Stomach (tissue), 9 donors: Measurements from ENCODE around the gene LRRC49. TPM values are rescaled to one million over a fixed set of nuclear protein-coding genes. Genes with fewer than 3 reads are reported as not detected.

Experiments
- DNase-seq, 2 donors: peaks; one replicate each; pipeline versions ENCODE4 v3.0.0 to v3.0.0-alpha.2; 2013 to 2019
- H3K27ac ChIP-seq, 5 donors: fragments of 200-600 bp in 4 of 5; sonication (generic) in 4 of 5; one replicate each; pipeline ENCODE4 v1.5.1; 2013 to 2019; ENCODE audit warnings: mild to moderate bottlenecking in 1 of 5, moderate library complexity in 1 of 5
- H3K27me3 ChIP-seq, 3 donors: fragments of 200-600 bp; sonication (generic); one replicate each; pipeline ENCODE4 v1.5.1; 2017 to 2019; ENCODE audit warnings: mixed run types in 1 of 3
- H3K36me3 ChIP-seq, 4 donors: fragments of 200-600 bp; sonication (generic); 1 replicate in 3 of 4; 2 replicates in 1 of 4; pipeline ENCODE4 v1.5.1; 2016 to 2019
- H3K4me1 ChIP-seq, 4 donors: fragments of 200-600 bp; sonication (generic); one replicate each; pipeline ENCODE4 v1.5.1; 2016 to 2019
- H3K4me3 ChIP-seq, 4 donors: fragments of 200-600 bp; sonication (generic) in 3 of 4; one replicate each; pipeline ENCODE4 v1.5.1; 2016 to 2019; ENCODE audit warnings: mild to moderate bottlenecking in 1 of 4
- H3K9me3 ChIP-seq, 4 donors: fragments of 200-600 bp; sonication (generic); one replicate each; pipeline ENCODE4 v1.5.1; 2016 to 2019
- CTCF ChIP-seq, 7 experiments: fragments of 450-650 bp in 4 of 7; fragments of 200-600 bp in 3 of 7; sonication (generic) in 3 of 7; IDR thresholded peaks; one replicate each; pipeline ENCODE4 v1.5.1; 2016 to 2019; ENCODE audit warnings: antibody characterized with exemption in 7 of 7, control low read depth in 2 of 7, mild to moderate bottlenecking in 1 of 7
- EP300 ChIP-seq: sonication (generic); formaldehyde crosslinking; IDR thresholded peaks from one replicate; pipeline ENCODE4 v1.6.1; 2017; ENCODE audit warnings: antibody characterized with exemption
- POLR2A ChIP-seq, 4 donors: fragments of 450-650 bp; IDR thresholded peaks; one replicate each; pipeline ENCODE4 v1.6.1; 2016; ENCODE audit warnings: antibody characterized with exemption in 4 of 4, control low read depth in 2 of 4, mild to moderate bottlenecking in 1 of 4, moderate library complexity in 1 of 4
- POLR2AphosphoS5 ChIP-seq, 3 donors: sonication (generic); formaldehyde crosslinking; IDR thresholded peaks; one replicate each; pipeline ENCODE4 v1.6.1; 2016; ENCODE audit warnings: antibody characterized with exemption in 3 of 3
- WGBS, 5 donors: extraction: QIAGEN DNeasy Blood & Tissue Kit in 3 of 5; methylation state at CpG; one replicate each; pipeline versions ENCODE4 v1.1.5 to v1.1.7; 2013 to 2018; 5-methylcytosine and 5-hydroxymethylcytosine counted together
- intact Hi-C: fragments of 100-400 bp; cut with DNase I; formaldehyde crosslinking; loops from one replicate; pipeline ENCODE4 v1.15.1; 2023; ENCODE audit warnings: low total_unique reads
- polyA plus RNA-seq, 3 donors: library from polyadenylated mRNA; stranded (reverse); fragments of 200-250 nt; gene quantifications; one replicate each; pipeline ENCODE4 v1.2.3, GENCODE V29; 2013
- total RNA-seq, 5 donors: library from RNA; depleted of rRNA; stranded (reverse); fragments of >200 nt; gene quantifications; one replicate each; pipeline versions ENCODE4 v1.1.0 to v1.2.3, GENCODE V29; 2014 to 2016
- donor health status: healthy with polysubstance abuse.
- donor health status: Bipolar disorder and iron deficiency.
- donor health status: healthy.

LRRC49 gene
- total and polyA plus RNA-seq, 8 donors, result 0.87 to 63.8 (median 7.2) TPM

DNA sequence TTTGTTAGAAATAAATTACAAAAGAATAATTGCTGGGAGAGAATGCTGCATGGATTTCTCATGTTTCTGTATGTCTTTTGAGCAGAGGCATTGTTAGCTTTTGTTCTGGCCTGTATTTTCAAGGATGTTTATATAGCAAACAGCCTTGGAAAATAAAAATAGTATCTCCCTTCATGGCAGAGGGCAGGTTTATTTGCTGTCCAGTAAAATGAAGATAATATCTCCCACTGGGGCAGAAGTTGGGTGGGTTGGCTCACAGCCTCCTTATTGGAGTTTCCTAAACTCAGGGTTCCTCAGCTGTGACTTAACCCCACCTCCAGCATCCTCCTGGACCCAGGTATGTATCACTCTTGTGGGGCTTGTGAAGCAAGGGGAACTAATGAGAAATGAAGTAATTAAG is 178.9 kb downstream of the LRRC49 start:
- DNase-seq, result no peak
- H3K4me1 ChIP-seq, result peaks cover 0 to 3% (median 0%) of the 10 kb centered on the region in 4 donors
- H3K9me3 ChIP-seq, result peaks cover 0 to 3% (median 0%) of the 10 kb centered on the region in 4 donors
- H3K4me3 ChIP-seq, result no peak overlapping the region
- H3K27ac ChIP-seq, result no peak overlapping the region
- H3K36me3 ChIP-seq, result no peaks in the 10 kb centered on the region
- intact Hi-C loops, result no loop called here
- H3K27me3 ChIP-seq, result no peaks in the 10 kb centered on the region
- TF ChIP-seq CTCF (IDR thresholded peaks at IDR 0.05), result no peak
- no peak for TF ChIP-seq POLR2AphosphoS5 (IDR thresholded peaks at IDR 0.05)
- no peak for TF ChIP-seq POLR2A (IDR thresholded peaks at IDR 0.05)
- TF ChIP-seq EP300, result no peak

- WGBS, 5 donors, result 89 to 97% (median 94%) methylated on average over 6 of the region's 6 CpGs
- H3K4me1 ChIP-seq, result peaks cover 0 to 3% (median 0%) of the 10 kb centered on the region in 4 donors
- H3K36me3 ChIP-seq, result no peaks in the 10 kb centered on the region
- H3K4me3 ChIP-seq, result no peak overlapping the region
- intact Hi-C loops, result no loop called here
- DNase-seq, result no peak
- H3K9me3 ChIP-seq, result peaks cover 0 to 3% (median 0%) of the 10 kb centered on the region in 4 donors
- no peak for TF ChIP-seq POLR2A (IDR thresholded peaks at IDR 0.05)
- TF ChIP-seq CTCF (IDR thresholded peaks at IDR 0.05), result no peak
- no peak for TF ChIP-seq POLR2AphosphoS5 (IDR thresholded peaks at IDR 0.05)
- no peak for TF ChIP-seq EP300
- H3K27me3 ChIP-seq, result no peaks in the 10 kb centered on the region
- H3K27ac ChIP-seq, result no peak overlapping the region
These were observed 179.8 kb downstream of the LRRC49 start for GRCh38 chr15:71072423-71072822.

DNA sequence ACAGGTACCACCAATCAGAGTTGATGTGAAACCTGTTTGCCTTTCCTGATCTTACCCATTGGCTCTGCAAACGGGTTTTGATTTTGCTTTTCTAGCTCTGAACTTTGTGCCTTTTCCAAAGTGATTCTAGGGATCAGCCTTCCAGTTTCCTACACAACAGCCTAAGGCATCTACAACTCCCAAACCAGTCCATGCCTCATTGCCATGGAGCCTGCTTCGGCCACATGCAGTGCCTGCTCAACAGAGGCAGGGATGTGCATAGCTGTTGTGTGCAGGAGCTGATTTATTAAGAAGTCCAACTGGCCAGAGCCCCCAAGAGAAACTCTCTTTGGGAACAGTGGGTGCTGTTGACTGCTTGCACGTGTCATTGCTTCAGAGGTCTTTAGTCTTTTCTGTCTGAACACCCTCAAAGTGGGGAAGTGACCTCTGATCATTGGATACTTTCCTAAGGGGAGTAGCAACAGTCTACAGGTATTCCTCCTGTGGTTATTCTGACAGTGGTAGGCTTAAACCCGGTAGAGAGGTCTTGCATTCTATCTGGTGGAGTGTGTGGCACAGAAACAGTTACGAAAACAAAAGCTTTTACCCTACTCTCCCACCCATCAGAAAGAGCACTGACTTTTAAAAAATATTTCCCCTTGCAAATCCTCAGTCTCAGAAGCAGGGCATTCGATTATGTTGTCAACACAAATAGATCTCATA is 186.0 kb downstream of the LRRC49 start:
- TF ChIP-seq CTCF (IDR thresholded peaks at IDR 0.05) (no peak), EP300 (no peak), POLR2A (IDR thresholded peaks at IDR 0.05) (no peak), POLR2AphosphoS5 (IDR thresholded peaks at IDR 0.05) (no peak)
- no peaks in the 10 kb centered on the region for H3K27me3 ChIP-seq
- peak overlapping the region; percentile 67 to 87 (median 76) for H3K27ac ChIP-seq
- H3K9me3 ChIP-seq, result peaks cover 0 to 3% (median 0%) of the 10 kb centered on the region in 4 donors
- WGBS, 5 donors, result 42 to 53% (median 46%) methylated on average over 6 of the region's 6 CpGs
- intact Hi-C loops, result no loop called here
- peaks cover 0 to 24% (median 9%) of the 10 kb centered on the region in 4 donors for H3K4me1 ChIP-seq
- no peak for DNase-seq
- no peaks in the 10 kb centered on the region for H3K36me3 ChIP-seq
- no peak overlapping the region for H3K4me3 ChIP-seq

DNA sequence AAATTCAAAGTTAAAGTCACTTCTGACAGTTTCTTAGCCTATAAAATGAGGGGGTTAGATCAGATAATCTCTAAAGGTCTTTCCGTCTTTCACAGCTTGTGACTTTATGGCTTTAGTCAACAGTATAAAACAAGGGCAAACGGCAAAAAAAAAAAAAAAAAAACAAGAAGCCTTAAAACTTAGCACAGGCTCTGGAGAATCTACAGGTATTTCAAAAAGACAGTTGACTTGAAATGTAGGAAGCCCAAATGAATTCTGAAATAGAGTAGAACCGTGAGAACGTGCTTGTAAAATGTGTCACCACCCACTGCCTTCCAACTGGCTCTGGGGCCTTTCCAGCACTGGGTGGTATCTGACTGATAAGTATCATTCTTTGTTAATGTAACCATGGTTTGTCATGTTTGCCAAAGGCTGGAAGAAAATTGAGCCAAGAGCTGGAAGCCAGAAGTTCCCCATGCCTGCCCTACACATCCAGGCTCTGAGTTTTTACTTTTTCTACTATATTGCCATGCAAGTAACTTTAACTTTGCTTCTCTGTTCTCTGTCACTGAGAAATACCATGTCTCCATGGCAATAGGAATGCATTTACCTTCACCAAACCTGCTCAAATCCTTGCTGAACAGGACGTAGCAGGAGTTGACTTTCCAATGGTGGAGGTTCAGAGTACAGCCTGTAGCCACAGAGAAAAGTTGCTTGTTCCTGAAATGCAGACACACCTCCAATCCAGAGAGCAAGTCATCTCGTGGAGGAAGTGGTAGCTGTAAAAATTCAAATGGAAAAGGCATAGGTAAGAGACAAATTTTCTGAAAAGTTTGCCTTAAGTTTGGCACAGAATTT is 186.8 kb downstream of the LRRC49 start:
- H3K27me3 ChIP-seq, result no peaks in the 10 kb centered on the region
- intact Hi-C loops, result no loop called here

More for the DNA sequence above, 186.8 kb downstream of the LRRC49 start:
- TF ChIP-seq POLR2AphosphoS5 (IDR thresholded peaks at IDR 0.05) (peak in 2 of 3 donors; percentile 29 to 51), CTCF (IDR thresholded peaks at IDR 0.05) (no peak), EP300 (no peak), POLR2A (IDR thresholded peaks at IDR 0.05) (no peak)
- Histone ChIP-seq H3K4me3 (peak overlapping the region in 1 of 4 donors; percentile 11), H3K36me3 (no peaks in the 10 kb centered on the region), H3K9me3 (peaks cover 0 to 3% (median 0%) of the 10 kb centered on the region in 4 donors), H3K4me1 (peaks cover 0 to 24% (median 9%) of the 10 kb centered on the region in 4 donors), H3K27ac (peak overlapping the region; percentile 75 to 87 (median 81))
- DNase-seq, result peak; percentile 77 to 84
- WGBS, 5 donors, result 23 to 47% (median 32%) methylated on average over 6 of the region's 6 CpGs
